ENCODE data around the gene NCOA3. TPM values are rescaled to one million over a fixed set of nuclear protein-coding genes. Genes with fewer than 3 reads are reported as not detected.

NCOA3 gene
- total and polyA plus RNA-seq, 7 donors: 11.9 to 56.9 (median 18.1) TPM

DNA sequence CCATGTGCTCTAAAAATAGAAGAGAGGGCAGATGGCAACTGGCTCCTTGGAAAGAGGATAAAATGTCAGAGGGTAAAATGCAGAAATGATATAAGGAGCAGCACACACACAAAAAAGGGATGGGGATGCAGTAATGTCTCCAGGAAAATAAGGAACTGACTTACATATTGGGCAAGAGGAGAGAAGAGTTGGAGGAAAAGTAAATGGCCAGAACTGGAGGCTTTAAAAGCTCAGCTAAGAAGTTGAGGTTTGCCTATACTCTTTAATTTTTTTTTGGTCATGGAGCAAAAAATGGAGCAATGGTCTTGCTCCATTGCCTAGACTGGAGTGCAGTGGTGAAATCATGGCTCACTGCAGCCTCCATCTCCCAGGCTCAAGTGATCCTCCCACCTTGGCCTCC lies 189.9 kb downstream of the NCOA3 start:
- Histone ChIP-seq H3K4me3 (no peak overlapping the region), H3K27ac (no peak overlapping the region), H3K27me3 (ENCODE audit: insufficient read depth in 3 of 3, low read length in 2 of 3) (peaks cover 0 to 6% (median 5%) of the 10 kb centered on the region in 3 donors), H3K9me3 (peaks cover 26% of the 10 kb centered on the region), H3K36me3 (ENCODE audit: insufficient read depth in 1 of 2, low read depth in 1 of 2) (peaks cover 0 to 3% of the 10 kb centered on the region in 2 donors), H3K4me1 (no peaks in the 10 kb centered on the region)
- intact Hi-C loops (cut with DNase I): no loop called here
- TF ChIP-seq, protein P1, sequence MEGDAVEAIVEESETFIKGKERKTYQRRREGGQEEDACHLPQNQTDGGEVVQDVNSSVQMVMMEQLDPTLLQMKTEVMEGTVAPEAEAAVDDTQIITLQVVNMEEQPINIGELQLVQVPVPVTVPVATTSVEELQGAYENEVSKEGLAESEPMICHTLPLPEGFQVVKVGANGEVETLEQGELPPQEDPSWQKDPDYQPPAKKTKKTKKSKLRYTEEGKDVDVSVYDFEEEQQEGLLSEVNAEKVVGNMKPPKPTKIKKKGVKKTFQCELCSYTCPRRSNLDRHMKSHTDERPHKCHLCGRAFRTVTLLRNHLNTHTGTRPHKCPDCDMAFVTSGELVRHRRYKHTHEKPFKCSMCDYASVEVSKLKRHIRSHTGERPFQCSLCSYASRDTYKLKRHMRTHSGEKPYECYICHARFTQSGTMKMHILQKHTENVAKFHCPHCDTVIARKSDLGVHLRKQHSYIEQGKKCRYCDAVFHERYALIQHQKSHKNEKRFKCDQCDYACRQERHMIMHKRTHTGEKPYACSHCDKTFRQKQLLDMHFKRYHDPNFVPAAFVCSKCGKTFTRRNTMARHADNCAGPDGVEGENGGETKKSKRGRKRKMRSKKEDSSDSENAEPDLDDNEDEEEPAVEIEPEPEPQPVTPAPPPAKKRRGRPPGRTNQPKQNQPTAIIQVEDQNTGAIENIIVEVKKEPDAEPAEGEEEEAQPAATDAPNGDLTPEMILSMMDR (IDR thresholded peaks at IDR 0.05): no peak
- DNase-seq (peak in 1 of 2 donors; percentile 6), ATAC-seq (no peak)

DNA sequence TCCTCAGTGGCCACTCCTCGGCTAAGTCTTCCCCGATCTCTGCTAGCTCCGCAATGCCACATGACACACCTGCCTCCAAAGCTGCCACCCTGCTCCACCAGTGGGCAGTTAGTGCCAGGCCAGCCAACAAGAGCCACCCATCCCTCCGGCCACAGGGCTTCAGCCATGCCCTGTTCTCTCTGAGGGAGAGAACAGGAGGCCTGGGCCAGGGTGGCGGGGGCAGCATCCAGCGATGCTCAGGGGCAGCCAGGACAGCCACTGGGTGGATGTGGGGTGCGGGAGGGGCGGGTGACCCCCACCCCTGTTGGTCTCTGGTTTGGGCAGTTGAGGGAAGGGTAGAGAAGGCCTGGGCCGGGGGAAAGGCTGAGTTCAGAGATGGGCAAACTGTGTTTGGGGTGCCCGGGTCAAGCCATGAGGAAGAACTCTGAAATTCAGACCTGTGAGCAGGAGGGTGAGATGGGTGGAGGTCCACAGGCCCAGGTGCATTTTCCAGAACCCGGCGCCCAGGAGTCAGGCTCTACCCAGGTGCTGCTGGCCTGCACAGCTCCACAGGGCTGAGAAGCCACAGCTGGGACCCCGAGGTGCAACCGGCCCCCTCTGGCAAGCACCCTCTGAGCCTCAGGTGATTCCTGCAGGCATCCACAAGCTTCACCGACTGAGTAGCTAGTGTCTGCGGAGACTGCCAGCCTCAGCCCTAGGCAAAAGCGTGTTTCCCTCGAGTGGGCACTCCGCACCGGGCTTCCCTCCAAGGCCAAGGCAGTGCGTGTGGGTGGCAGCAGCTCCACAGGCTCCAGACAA lies 192.5 kb downstream of the NCOA3 start:
- H3K36me3 ChIP-seq (ENCODE audit: insufficient read depth in 1 of 2, low read depth in 1 of 2): peaks cover 0 to 3% of the 10 kb centered on the region in 2 donors
- peaks cover 0 to 6% (median 0%) of the 10 kb centered on the region in 3 donors for H3K27me3 ChIP-seq (ENCODE audit: insufficient read depth in 3 of 3, low read length in 2 of 3)
- no peaks in the 10 kb centered on the region for H3K4me1 ChIP-seq
- no peak overlapping the region for H3K4me3 ChIP-seq
- ATAC-seq: no peak
- TF ChIP-seq, protein P1 (IDR thresholded peaks at IDR 0.05): no peak
- intact Hi-C loops (cut with DNase I): no loop called here
- 92 to 96% (median 96%) methylated on average over 21 of the region's 21 CpGs for WGBS, 3 donors
- DNase-seq: peak in 1 of 2 donors; percentile 20
- H3K9me3 ChIP-seq: peaks cover 26% of the 10 kb centered on the region
- H3K27ac ChIP-seq: no peak overlapping the region

DNA sequence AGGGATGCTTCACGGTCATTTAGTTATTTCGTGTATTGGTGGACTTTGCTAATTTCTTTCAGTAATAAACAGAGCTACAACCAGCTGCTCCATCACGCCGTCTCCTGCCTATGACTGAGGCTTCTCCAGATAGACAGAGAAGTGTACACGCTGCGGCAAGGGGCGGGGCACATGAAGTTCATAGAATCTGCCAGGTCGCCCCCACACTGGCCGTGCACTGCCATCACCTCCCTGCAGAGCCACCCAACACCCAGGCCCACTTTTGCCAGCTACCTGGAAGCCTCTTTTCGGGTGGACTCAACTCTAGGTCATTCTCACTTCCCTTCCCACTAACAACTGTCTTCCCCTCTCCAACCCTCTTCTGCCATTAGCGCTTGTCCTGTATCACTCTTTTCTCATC lies 195.2 kb downstream of the NCOA3 start:
- Histone ChIP-seq H3K4me1 (no peaks in the 10 kb centered on the region), H3K9me3 (peaks cover 14% of the 10 kb centered on the region), H3K36me3 (ENCODE audit: insufficient read depth in 1 of 2, low read depth in 1 of 2) (no peaks in the 10 kb centered on the region), H3K27ac (no peak overlapping the region), H3K4me3 (no peak overlapping the region), H3K27me3 (ENCODE audit: insufficient read depth in 3 of 3, low read length in 2 of 3) (peaks cover 0 to 5% (median 0%) of the 10 kb centered on the region in 3 donors)
- TF ChIP-seq, protein P1 (IDR thresholded peaks at IDR 0.05): no peak
- WGBS, 3 donors: 91 to 94% (median 92%) methylated on average over 11 of the region's 11 CpGs
- DNase-seq (peak in 1 of 2 donors; percentile 33), ATAC-seq (no peak)
- intact Hi-C loops (cut with DNase I): no loop called here

DNA sequence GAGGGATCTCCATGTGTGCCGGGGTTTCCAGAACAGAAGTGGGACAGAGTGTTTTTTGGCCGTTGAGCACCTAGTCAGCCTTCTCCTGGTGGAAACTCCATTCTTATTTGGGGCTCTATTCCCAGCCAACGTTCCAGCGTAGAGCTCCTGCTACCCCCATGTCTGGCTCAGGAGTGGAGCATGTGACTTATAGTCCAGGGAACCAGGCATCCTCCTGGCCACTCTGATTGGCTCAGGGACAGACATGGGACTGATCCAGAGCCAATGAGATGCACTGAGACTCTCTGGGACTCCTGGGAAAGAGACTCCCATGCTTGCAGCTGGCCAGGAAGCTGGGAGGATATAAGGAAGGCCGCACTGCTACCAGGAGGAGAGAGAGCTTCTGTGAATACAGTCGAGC lies 196.5 kb downstream of the NCOA3 start:
- intact Hi-C loops (cut with DNase I): no loop called here
- H3K4me1 ChIP-seq: no peaks in the 10 kb centered on the region
- peaks cover 3% of the 10 kb centered on the region for H3K9me3 ChIP-seq
- WGBS, 3 donors: 82 to 84% (median 83%) methylated on average over 6 of the region's 6 CpGs
- H3K27me3 ChIP-seq (ENCODE audit: insufficient read depth in 3 of 3, low read length in 2 of 3): peaks cover 0 to 2% (median 0%) of the 10 kb centered on the region in 3 donors
- TF ChIP-seq, protein P1 (IDR thresholded peaks at IDR 0.05): no peak
- H3K4me3 ChIP-seq: no peak overlapping the region
- DNase-seq (peak in 1 of 2 donors; percentile 6), ATAC-seq (no peak)
- no peaks in the 10 kb centered on the region for H3K36me3 ChIP-seq (ENCODE audit: insufficient read depth in 1 of 2, low read depth in 1 of 2)
- H3K27ac ChIP-seq: no peak overlapping the region

Data from psoas muscle (tissue), 8 donors.